Effector memory CD8-positive, alpha-beta T cell (primary cell): ENCODE data around the gene S100A12.

ENCODE experiments used
- ATAC-seq: fragments of 150-1000 bp; cut with Tn5 transposase; replicated peaks from 2 replicates; pipeline ENCODE4 v1.10.0; 2021; ENCODE audit warnings: mild to moderate bottlenecking, moderate library complexity
- DNase-seq, 3 experiments: peaks; one replicate each; pipeline ENCODE4 v3.0.0; 2021
- H3K27ac Mint-ChIP-seq, 2 donors: one replicate each; pipeline ENCODE4 v1.8.0; 2022; ENCODE audit warnings: mild to moderate bottlenecking in 2 of 2, mixed read lengths in 2 of 2, moderate library complexity in 2 of 2
- H3K27me3 Mint-ChIP-seq, 2 donors: one replicate each; pipeline ENCODE4 v1.8.0; 2022; ENCODE audit warnings: mixed read lengths in 2 of 2
- H3K36me3 Mint-ChIP-seq: one replicate; pipeline ENCODE4 v1.8.0; 2022; ENCODE audit warnings: mild to moderate bottlenecking, moderate library complexity, mixed read lengths; ENCODE audit not compliant: insufficient read depth
- H3K4me1 Mint-ChIP-seq, 2 donors: one replicate each; pipeline ENCODE4 v1.8.0; 2022; ENCODE audit warnings: low read depth in 2 of 2, mixed read lengths in 2 of 2
- H3K4me3 Mint-ChIP-seq, 2 donors: one replicate each; pipeline ENCODE4 v1.8.0; 2022; ENCODE audit warnings: mild to moderate bottlenecking in 2 of 2, mixed read lengths in 2 of 2, moderate library complexity in 2 of 2
- H3K9me3 Mint-ChIP-seq, 2 donors: one replicate each; pipeline ENCODE4 v1.8.0; 2022; ENCODE audit warnings: mixed read lengths in 2 of 2

The S100A12 gene

GRCh38 chr1:153358691-153358975, 16.8 kb downstream of the S100A12 start:
- peak overlapping the region in 1 of 2 donors; percentile 52 for H3K27ac Mint-ChIP-seq
- no peak overlapping the region for H3K4me3 Mint-ChIP-seq
- DNase-seq (no peak), ATAC-seq (no peak)
- H3K36me3 Mint-ChIP-seq: no peaks in the 10 kb centered on the region
- peaks cover 46 to 56% of the 10 kb centered on the region in 2 donors for H3K27me3 Mint-ChIP-seq
- no peaks in the 10 kb centered on the region for H3K9me3 Mint-ChIP-seq
- H3K4me1 Mint-ChIP-seq: peaks cover 0 to 9% of the 10 kb centered on the region in 2 donors

DNA sequence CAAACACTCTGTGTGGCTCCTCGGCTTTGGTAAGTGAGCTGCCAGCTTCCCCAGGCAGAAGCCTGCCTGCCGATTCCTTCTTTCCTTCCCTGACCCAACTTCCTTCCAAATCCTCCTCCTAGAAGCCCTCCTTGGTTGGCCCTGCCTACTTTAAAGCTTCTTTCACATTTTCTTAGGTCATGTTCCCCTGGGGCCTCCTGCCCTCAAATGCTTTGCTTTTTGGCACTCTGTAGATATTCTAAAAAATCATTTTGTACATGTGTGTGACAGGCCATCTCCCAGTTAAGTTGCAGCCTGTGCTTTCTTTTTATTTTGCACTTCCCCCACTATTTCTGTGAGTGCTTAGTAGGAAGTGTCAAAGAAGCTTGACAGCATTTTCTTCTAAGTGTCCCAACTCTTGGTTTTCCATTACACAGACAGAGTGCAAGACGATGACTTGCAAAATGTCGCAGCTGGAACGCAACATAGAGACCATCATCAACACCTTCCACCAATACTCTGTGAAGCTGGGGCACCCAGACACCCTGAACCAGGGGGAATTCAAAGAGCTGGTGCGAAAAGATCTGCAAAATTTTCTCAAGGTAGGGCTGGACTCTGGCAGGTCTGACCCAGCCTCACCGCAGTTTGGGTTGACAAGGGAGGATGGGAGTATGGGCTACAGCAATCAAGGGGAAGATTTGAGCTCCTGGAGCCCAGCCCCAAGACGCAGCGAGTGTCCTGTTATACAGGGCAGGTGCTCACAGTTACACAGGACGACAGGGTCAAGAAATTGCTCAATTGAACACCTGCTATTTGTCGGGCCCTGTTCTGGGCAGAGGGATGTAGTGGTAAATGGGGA, 17.3 kb downstream of the S100A12 start, which contains the start of gene S100A9:
Gene S100A9, plus strand, starts transcription at position 2 of the 838 bp plus-strand sequence. Its CDS starts 430 bp downstream, at position 432.
- peak within 1 kb of the TSS in 1 of 2 donors; percentile 52 for H3K27ac Mint-ChIP-seq
- ATAC-seq (no peak), DNase-seq (no peak)
- no peaks in the 10 kb centered on the region for H3K9me3 Mint-ChIP-seq
- peaks cover 44 to 56% of the 10 kb centered on the region in 2 donors for H3K27me3 Mint-ChIP-seq
- H3K4me1 Mint-ChIP-seq: peaks cover 0 to 9% of the 10 kb centered on the region in 2 donors
- peak within 1 kb of the TSS in 1 of 2 donors; percentile 36 for H3K4me3 Mint-ChIP-seq
- H3K36me3 Mint-ChIP-seq: no peaks in the 10 kb centered on the region

DNA sequence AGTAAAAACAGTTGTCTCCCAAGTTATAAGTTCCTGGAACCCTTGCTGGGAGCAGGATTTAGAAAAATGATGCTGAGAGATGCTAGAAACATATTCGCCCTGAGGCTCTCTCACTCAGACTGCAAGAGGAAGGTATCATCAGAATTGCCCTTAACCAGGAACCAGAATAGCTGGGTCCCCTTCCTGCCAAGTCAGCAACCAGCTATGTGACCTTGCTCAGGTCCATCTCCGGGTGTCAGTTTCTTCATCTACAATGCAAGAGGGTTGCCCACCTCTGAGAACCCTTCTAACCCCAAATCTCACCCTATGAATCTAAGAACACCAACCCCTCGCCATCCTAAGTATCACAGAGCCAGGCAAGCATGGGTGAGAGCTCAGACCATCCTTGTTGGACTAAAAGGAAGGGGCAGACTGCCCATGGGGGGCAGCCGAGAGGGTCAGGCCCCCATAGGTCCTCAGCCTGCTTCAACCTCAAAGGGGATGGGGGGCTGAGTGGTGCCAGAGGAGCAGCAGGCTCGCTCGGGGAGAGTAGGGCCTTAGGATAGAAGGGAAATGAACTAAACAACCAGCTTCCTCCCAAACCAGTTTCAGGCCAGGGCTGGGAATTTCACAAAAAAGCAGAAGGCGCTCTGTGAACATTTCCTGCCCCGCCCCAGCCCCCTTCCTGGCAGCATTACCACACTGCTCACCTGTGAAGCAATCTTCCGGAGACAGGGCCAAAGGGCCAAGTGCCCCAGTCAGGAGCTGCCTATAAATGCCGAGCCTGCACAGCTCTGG, 18.2 kb downstream of the S100A12 start:
- ATAC-seq: peak; percentile 31
- Mint-ChIP-seq H3K9me3 (no peaks in the 10 kb centered on the region), H3K4me1 (peaks cover 0 to 9% of the 10 kb centered on the region in 2 donors), H3K36me3 (no peaks in the 10 kb centered on the region), H3K27ac (no peak overlapping the region), H3K27me3 (peaks cover 46 to 54% of the 10 kb centered on the region in 2 donors), H3K4me3 (peak overlapping the region in 1 of 2 donors; percentile 36)
- no peak for DNase-seq

DNA sequence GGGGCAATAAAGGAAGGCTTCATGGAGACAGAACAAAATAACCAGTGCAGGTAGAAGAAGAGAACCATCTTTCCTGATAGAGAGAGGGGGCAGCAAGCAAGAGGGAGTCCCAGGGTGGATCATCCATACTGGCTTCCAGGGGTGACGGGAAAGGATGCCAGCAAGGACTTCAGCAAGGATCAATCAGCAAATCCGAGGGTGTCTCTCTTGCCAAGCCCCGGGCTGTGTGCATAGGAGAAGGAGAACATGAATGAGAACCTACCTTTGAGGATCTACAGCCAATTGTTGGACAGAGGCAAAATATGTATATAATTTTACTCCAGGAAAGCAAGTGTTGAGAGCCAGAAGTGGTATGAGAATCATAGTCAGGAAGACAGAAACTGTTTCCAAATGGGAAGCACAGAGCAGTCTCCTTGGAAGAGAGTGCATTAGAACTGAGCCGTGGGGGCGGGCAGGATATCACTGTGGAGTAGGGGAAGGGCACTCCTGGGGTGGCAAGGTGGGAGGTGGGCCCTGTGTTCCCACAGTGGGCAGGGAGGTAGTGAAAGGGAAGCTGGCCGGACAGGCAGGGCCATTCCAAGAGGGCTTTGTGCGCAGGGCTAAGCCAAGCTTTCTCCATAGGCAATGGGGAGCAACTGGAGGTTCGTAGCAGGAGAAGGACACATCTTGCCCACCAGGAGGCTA, 18.9 kb downstream of the S100A12 start:
- H3K27me3 Mint-ChIP-seq: peaks cover 46 to 53% of the 10 kb centered on the region in 2 donors
- no peaks in the 10 kb centered on the region for H3K36me3 Mint-ChIP-seq
- ATAC-seq (no peak), DNase-seq (no peak)
- no peaks in the 10 kb centered on the region for H3K9me3 Mint-ChIP-seq
- H3K4me1 Mint-ChIP-seq: peaks cover 0 to 9% of the 10 kb centered on the region in 2 donors
- no peak overlapping the region for H3K27ac Mint-ChIP-seq
- H3K4me3 Mint-ChIP-seq: no peak overlapping the region

DNA sequence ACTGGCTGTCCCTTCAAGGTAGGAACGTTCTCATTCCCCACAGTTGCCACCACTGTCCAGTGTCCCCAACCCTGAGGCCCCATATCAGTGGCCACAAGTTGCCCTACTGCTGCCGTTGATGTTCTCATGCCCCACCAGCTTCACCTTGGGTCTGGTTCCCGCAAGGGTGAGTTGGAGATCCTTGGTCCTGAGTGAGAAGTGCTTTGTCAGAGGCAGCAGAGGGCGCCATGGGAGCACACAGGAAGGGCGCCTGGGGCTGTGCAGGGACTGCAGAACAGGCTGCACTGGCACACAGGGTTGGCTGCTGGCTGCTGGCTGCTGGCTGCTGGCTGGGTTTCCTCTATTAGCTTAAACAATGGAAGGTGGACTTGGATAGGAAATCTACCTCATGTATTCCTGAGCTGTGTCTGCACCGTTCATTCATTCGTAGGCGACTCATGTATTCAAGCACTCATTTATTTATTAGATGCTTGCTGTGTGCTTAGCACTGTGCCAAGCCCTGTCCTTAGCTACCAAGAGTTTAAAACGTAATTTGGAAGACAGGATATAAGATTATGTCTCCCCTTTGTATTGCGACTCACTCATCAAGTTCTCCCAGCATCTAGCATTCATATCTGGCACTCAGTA, 19.9 kb downstream of the S100A12 start:
- DNase-seq: no peak
- peak; percentile 62 for ATAC-seq
- no peaks in the 10 kb centered on the region for H3K36me3 Mint-ChIP-seq
- peaks cover 40 to 43% of the 10 kb centered on the region in 2 donors for H3K27me3 Mint-ChIP-seq
- peaks cover 0 to 7% of the 10 kb centered on the region in 2 donors for H3K4me1 Mint-ChIP-seq
- H3K4me3 Mint-ChIP-seq: no peak overlapping the region
- H3K9me3 Mint-ChIP-seq: no peaks in the 10 kb centered on the region
- no peak overlapping the region for H3K27ac Mint-ChIP-seq

- no peaks in the 10 kb centered on the region for H3K36me3 Mint-ChIP-seq
- ATAC-seq (no peak), DNase-seq (no peak)
- H3K27me3 Mint-ChIP-seq: peaks cover 43 to 45% of the 10 kb centered on the region in 2 donors
- H3K4me1 Mint-ChIP-seq: peaks cover 0 to 7% of the 10 kb centered on the region in 2 donors
- H3K9me3 Mint-ChIP-seq: no peaks in the 10 kb centered on the region
- H3K4me3 Mint-ChIP-seq: no peak overlapping the region
- no peak overlapping the region for H3K27ac Mint-ChIP-seq
Observed at GRCh38 chr1:153354515-153355193, 20.8 kb downstream of the S100A12 start.

DNA sequence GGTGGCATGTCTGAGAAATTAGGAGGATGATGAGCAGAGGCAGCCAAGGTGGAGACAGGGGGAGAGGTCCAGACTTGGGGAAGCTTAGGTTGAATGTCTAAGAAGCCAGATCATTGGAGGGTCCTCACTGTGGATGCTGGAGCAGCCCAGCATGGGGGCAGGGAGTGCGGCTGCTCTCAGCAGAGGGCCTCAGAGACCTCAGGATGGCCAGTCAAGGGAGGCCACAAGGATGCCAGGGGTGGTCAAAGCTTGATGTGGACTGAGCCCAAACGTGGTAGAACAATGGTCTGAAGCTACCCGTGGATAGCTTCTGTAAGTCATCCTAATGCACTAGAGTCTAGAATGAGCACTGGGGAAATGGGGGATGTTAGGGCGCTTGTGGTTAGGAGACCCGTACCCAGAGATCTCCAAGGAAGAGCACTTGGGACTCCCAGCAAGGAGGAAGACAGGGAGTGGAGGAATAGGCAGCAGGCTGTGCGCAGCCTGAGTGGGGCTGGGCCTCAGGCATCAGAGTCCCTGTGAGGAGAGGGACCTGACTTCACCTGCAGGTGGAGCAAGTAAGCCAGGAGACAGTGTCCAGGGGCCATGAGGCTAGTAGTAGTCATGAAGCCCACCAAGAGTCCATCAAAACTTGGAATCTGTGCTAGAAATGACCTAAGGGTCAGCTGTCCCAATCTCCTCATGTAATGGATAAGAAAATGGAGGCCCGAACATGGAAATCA, 22.0 kb downstream of the S100A12 start:
- no peaks in the 10 kb centered on the region for H3K36me3 Mint-ChIP-seq
- no peak overlapping the region for H3K4me3 Mint-ChIP-seq
- H3K4me1 Mint-ChIP-seq: peaks cover 0 to 7% of the 10 kb centered on the region in 2 donors
- no peaks in the 10 kb centered on the region for H3K9me3 Mint-ChIP-seq
- H3K27ac Mint-ChIP-seq: no peak overlapping the region
- no peak for ATAC-seq
- DNase-seq: no peak
- peaks cover 52 to 53% of the 10 kb centered on the region in 2 donors for H3K27me3 Mint-ChIP-seq

DNA sequence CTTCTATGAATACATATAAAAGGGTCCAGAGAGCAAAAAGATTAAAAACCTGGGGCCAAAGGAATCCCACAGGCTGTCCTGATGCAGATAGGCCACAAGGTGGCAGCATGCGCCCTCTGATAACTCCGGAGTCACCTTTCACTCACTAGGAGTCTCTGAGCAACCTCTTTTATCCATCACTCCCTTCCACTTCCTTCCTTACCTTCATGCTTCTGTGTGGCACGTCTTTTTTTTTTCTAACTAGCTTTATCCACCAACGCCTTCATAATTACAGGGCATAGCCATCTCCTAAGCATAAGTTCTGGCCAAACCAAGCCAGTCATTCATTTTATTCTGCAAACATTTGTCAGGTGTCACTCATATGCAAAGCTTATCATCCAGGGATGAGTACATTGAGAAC, 22.9 kb downstream of the S100A12 start:
- Mint-ChIP-seq H3K27ac (no peak overlapping the region), H3K9me3 (no peaks in the 10 kb centered on the region), H3K27me3 (peaks cover 46 to 55% of the 10 kb centered on the region in 2 donors), H3K36me3 (peaks cover 2% of the 10 kb centered on the region), H3K4me1 (peaks cover 0 to 3% of the 10 kb centered on the region in 2 donors), H3K4me3 (no peak overlapping the region)
- peak; percentile 39 to 49 (median 49) for DNase-seq
- ATAC-seq: peak; percentile 73

GRCh38 chr1:153350321-153350957, 25.0 kb downstream of the S100A12 start:
- DNase-seq (no peak), ATAC-seq (no peak)
- Mint-ChIP-seq H3K27ac (no peak overlapping the region), H3K4me3 (no peak overlapping the region), H3K9me3 (no peaks in the 10 kb centered on the region), H3K4me1 (peaks cover 7 to 14% of the 10 kb centered on the region in 2 donors), H3K36me3 (peaks cover 2% of the 10 kb centered on the region), H3K27me3 (peaks cover 50 to 61% of the 10 kb centered on the region in 2 donors)

GRCh38 chr1:153349363-153350320, 25.8 kb downstream of the S100A12 start:
- no peaks in the 10 kb centered on the region for H3K9me3 Mint-ChIP-seq
- H3K4me3 Mint-ChIP-seq: no peak overlapping the region
- no peak overlapping the region for H3K27ac Mint-ChIP-seq
- peaks cover 8 to 19% of the 10 kb centered on the region in 2 donors for H3K4me1 Mint-ChIP-seq
- H3K36me3 Mint-ChIP-seq: peaks cover 2% of the 10 kb centered on the region
- peaks cover 50 to 69% of the 10 kb centered on the region in 2 donors for H3K27me3 Mint-ChIP-seq
- ATAC-seq (no peak), DNase-seq (no peak)
